Lung (tissue), 12 donors: ENCODE data around the gene PRPF39. TPM values are rescaled to one million over a fixed set of nuclear protein-coding genes. Genes with fewer than 3 reads are reported as not detected.

Experiments used
- ATAC-seq: fragments of 200-7000 bp; cut with Tn5 transposase; one replicate; pipeline ENCODE4 v1.9.1; 2020; ENCODE audit warnings: moderate number of reproducible peaks; ENCODE audit not compliant: insufficient read depth, low FRiP score
- DNase-seq, 3 donors: peaks; one replicate each; pipeline ENCODE4 v3.0.0-alpha.2; 2013 to 2017
- H3K27ac ChIP-seq, 2 donors: one replicate each; pipeline ENCODE4 v1.5.1; 2013; ENCODE audit warnings: mild to moderate bottlenecking in 2 of 2, moderate library complexity in 2 of 2, control low read depth in 1 of 2, inconsistent platforms in 1 of 2, low read depth in 1 of 2, low read length in 1 of 2
- H3K27me3 ChIP-seq, 3 donors: one replicate each; pipeline ENCODE4 v1.5.1; 2013; ENCODE audit warnings: low read length in 2 of 3; ENCODE audit not compliant: control insufficient read depth in 3 of 3, insufficient read depth in 3 of 3
- H3K36me3 ChIP-seq, 4 donors: one replicate each; pipeline ENCODE4 v1.5.1; 2013; ENCODE audit warnings: low read length in 4 of 4, mild to moderate bottlenecking in 1 of 4, moderate library complexity in 1 of 4; ENCODE audit not compliant: control insufficient read depth in 4 of 4, insufficient read depth in 4 of 4
- H3K4me1 ChIP-seq, 5 donors: one replicate each; pipeline ENCODE4 v1.5.1; 2013; ENCODE audit warnings: low read length in 5 of 5, mild to moderate bottlenecking in 2 of 5, moderate library complexity in 1 of 5; ENCODE audit not compliant: control insufficient read depth in 5 of 5, insufficient read depth in 5 of 5
- H3K4me3 ChIP-seq: one replicate; pipeline ENCODE4 v1.5.1; 2013; ENCODE audit warnings: mild to moderate bottlenecking, control low read depth, moderate library complexity
- H3K9ac ChIP-seq, 2 donors: one replicate each; pipeline ENCODE4 v1.5.1; 2013; ENCODE audit warnings: low read length in 2 of 2, control low read depth in 1 of 2; ENCODE audit not compliant: insufficient read depth in 1 of 2
- H3K9me3 ChIP-seq, 4 donors: one replicate each; pipeline ENCODE4 v1.5.1; 2013; ENCODE audit warnings: low read length in 3 of 4, mild to moderate bottlenecking in 1 of 4, moderate library complexity in 1 of 4; ENCODE audit not compliant: control insufficient read depth in 4 of 4, insufficient read depth in 3 of 4
- WGBS, 2 donors: extraction: QIAGEN DNeasy Blood & Tissue Kit; methylation state at CpG; one replicate each; pipeline ENCODE4 v1.1.7; 2013; 5-methylcytosine and 5-hydroxymethylcytosine counted together
- polyA plus RNA-seq, 2 donors: library from polyadenylated mRNA; stranded (reverse); fragments of 200-250 nt; gene quantifications; one replicate each; pipeline ENCODE4 v1.2.1, GENCODE V29; 2013
- total RNA-seq, 2 donors: library from RNA; depleted of rRNA in 1 of 2; stranded (reverse); fragments of >200 nt in 1 of 2; gene quantifications; one replicate each; pipeline ENCODE4 v1.2.1, GENCODE V29; 2014 to 2021
- TF ChIP-seq, protein P1 (sequence below): IDR thresholded peaks from 2 replicates; pipeline ENCODE4 v1.5.1; 2012; ENCODE audit warnings: mild to moderate bottlenecking; ENCODE audit errors: control extremely low read depth, extremely low read depth
- donor health status: control.
- donor health status: control.
- donor health status: Bipolar disorder and iron deficiency.
- donor health status: healthy.
- donor health status: DM: yes; HTN: yes; CAD: no.

Gene PRPF39
- total and polyA plus RNA-seq, 4 donors: 10.9 to 79.7 (median 29.7) TPM

DNA sequence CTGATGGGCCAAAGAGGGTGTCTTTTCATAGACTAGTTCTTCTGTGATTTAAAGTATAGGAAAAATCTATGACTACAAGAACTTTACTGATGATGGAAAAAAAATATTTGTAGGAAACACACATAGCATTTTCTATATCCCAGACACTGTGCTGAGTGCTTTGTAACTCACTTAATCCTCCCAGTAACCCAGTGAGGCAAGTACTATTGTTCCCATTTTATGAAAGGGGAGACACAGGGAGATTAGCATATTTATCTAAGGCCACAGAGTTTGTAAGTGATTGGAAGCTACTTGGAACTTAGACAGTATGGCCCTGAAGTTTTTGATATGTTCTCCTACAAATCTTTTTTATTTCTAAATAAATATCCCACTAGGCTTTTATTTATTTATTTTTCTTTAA, 19.9 kb downstream of the PRPF39 start:
- ATAC-seq: no peak
- TF ChIP-seq, protein P1, sequence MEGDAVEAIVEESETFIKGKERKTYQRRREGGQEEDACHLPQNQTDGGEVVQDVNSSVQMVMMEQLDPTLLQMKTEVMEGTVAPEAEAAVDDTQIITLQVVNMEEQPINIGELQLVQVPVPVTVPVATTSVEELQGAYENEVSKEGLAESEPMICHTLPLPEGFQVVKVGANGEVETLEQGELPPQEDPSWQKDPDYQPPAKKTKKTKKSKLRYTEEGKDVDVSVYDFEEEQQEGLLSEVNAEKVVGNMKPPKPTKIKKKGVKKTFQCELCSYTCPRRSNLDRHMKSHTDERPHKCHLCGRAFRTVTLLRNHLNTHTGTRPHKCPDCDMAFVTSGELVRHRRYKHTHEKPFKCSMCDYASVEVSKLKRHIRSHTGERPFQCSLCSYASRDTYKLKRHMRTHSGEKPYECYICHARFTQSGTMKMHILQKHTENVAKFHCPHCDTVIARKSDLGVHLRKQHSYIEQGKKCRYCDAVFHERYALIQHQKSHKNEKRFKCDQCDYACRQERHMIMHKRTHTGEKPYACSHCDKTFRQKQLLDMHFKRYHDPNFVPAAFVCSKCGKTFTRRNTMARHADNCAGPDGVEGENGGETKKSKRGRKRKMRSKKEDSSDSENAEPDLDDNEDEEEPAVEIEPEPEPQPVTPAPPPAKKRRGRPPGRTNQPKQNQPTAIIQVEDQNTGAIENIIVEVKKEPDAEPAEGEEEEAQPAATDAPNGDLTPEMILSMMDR: no peak
- Histone ChIP-seq H3K27ac (no peak overlapping the region), H3K27me3 (no peaks in the 10 kb centered on the region), H3K4me1 (no peaks in the 10 kb centered on the region), H3K9ac (no peak overlapping the region), H3K9me3 (no peaks in the 10 kb centered on the region), H3K36me3 (peaks cover 9 to 31% (median 20%) of the 10 kb centered on the region in 4 donors), H3K4me3 (no peak overlapping the region)
- DNase-seq: no peak

DNA sequence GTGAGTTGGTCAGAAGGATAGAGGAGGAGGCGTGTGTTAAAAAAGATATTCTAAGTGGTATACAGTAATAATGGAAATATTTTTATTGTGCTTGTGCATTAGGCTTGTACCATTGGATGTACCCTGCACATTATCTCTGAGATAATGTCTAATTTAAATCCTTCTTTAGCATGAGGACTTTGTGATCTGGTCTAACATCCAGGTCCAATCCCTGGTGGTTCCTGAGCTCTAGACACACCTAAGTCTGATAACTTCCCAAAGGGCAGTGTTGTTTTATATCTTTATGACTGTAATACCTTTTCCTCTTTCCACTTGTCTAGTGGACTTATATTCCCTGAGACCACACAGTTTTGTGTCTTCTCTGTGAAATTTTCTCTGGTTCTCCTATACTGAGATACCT, 20.6 kb downstream of the PRPF39 start:
- H3K36me3 ChIP-seq: peaks cover 13 to 32% (median 19%) of the 10 kb centered on the region in 4 donors

DNA sequence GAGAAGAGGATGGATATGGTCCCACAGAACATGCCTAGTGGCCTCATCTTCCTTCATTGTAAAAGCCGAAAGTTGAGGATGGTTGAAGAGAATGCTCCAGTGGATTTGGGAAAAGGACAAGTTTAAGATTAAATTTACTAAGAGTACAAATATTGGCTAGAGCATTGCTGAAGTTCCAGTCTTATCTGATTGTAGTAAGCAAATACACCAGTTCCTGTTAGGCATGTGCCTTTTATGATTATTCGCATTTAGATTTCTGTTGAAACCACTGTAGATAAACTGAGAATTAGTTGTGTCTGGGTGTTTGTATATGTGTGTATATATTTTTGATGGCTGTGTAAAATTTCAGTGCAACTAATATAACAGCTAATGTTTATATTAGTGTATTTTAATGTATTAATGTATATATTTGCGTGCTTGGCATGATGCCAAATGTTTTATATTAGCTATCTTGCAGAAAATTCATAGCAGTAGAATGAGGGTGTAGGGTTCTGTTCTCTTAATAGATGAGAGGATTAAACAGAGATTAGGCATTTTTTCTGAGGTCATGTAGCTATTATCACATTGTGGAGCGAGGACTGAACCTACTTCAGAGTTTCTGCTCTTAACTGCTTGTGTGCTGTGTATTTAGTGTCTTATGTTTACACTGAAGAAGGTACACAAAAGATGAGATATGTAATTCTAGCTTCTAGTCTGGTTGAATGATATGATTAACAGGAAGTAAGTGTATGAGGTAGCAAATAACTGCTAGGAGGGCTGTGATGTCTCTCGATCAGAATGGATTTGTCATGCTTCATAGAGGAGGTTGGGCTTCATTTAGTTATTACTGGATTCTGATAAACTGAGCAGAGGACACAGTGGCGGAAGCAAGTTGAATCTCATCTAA, 29.2 kb downstream of the PRPF39 start:
- Histone ChIP-seq H3K9me3 (peaks cover 0 to 2% (median 0%) of the 10 kb centered on the region in 4 donors), H3K9ac (no peak overlapping the region), H3K4me1 (peaks cover 0 to 4% (median 0%) of the 10 kb centered on the region in 5 donors), H3K36me3 (peaks cover 12 to 49% (median 32%) of the 10 kb centered on the region in 4 donors), H3K27me3 (no peaks in the 10 kb centered on the region), H3K27ac (no peak overlapping the region), H3K4me3 (no peak overlapping the region)
- 76 to 81% methylated on average over 6 of the region's 6 CpGs for whole genome bisulfite sequencing, 2 donors
- ATAC-seq (no peak), DNase-seq (peak in 2 of 3 donors; percentile 42 to 44)
- TF ChIP-seq, protein P1: no peak

More for the DNA sequence above, 20.6 kb downstream of the PRPF39 start:
- Histone ChIP-seq H3K4me1 (no peaks in the 10 kb centered on the region), H3K27ac (no peak overlapping the region), H3K27me3 (no peaks in the 10 kb centered on the region), H3K4me3 (no peak overlapping the region), H3K9ac (no peak overlapping the region), H3K9me3 (no peaks in the 10 kb centered on the region)
- no peak for DNase-seq
- TF ChIP-seq, protein P1: no peak
- 29 to 98% methylated on average over 1 of the region's 1 CpG for WGBS, 2 donors
- ATAC-seq: no peak
